ENCODE data around the gene SCNN1A. TPM values are rescaled to one million over a fixed set of nuclear protein-coding genes. Genes with fewer than 3 reads are reported as not detected.

The SCNN1A gene
- total RNA-seq, 1 experiment from 2014 or later = 2.9 TPM

GRCh38 chr12:6330192-6330591, 45.2 kb downstream of the SCNN1A start:
- no peak for ATAC-seq
- peaks cover 5% of the 10 kb centered on the region for H3F3A ChIP-seq (ENCODE audit: low read length, unreplicated experiment)
- no peak for DNase-seq
- ChIA-PET POLR2A (ENCODE audit: unreplicated experiment) (no interaction called here), CTCF (no interaction called here)
- H3K9me2 ChIP-seq (replicated peaks; ENCODE audit: low read length) = no peaks in the 10 kb centered on the region
- no peak overlapping the region for H3K4me2 ChIP-seq (ENCODE audit: low read length)
- H3K9me3 ChIP-seq (ENCODE audit: low read length) = no peaks in the 10 kb centered on the region
- H3K4me3 ChIP-seq (ENCODE audit: low read length) = no peak overlapping the region
- no peaks in the 10 kb centered on the region for H4K20me1 ChIP-seq (ENCODE audit: low read length)
- H3K27me3 ChIP-seq (ENCODE audit: low read length) = no peaks in the 10 kb centered on the region
- H3K36me3 ChIP-seq (ENCODE audit: low read depth, low read length) = peaks cover 41% of the 10 kb centered on the region
- H3K27ac ChIP-seq (ENCODE audit: low read length) = no peak overlapping the region
- H3K79me2 ChIP-seq (ENCODE audit: low read length) = peaks cover 22% of the 10 kb centered on the region
- H2AFZ ChIP-seq (ENCODE audit: low read length) = no peak overlapping the region
- BruUV-seq (replicated peaks) = no TSS peak
- peaks cover 32% of the 10 kb centered on the region for H3K4me1 ChIP-seq (ENCODE audit: insufficient read depth, low read length)
- intact Hi-C loops (cut with micrococcal nuclease) = no loop called here
- no peak overlapping the region for H3K9ac ChIP-seq (ENCODE audit: low read length)
- TF ChIP-seq EZH2 (IDR thresholded peaks at IDR 0.05; ENCODE audit: low read length, unreplicated experiment) (no peak), EZH2phosphoT487 (IDR thresholded peaks at IDR 0.05; ENCODE audit: borderline replicate concordance, low read length) (no peak), CTCF (conservative IDR thresholded peaks at IDR 0.05; ENCODE audit: low read depth, low read length) (no peak)

GRCh38 chr12:6329703-6330064, 45.7 kb downstream of the SCNN1A start:
- Histone ChIP-seq H3F3A (ENCODE audit: low read length, unreplicated experiment) (peaks cover 5% of the 10 kb centered on the region), H3K79me2 (ENCODE audit: low read length) (peaks cover 17% of the 10 kb centered on the region), H3K9ac (ENCODE audit: low read length) (no peak overlapping the region), H3K9me3 (ENCODE audit: low read length) (no peaks in the 10 kb centered on the region), H4K20me1 (ENCODE audit: low read length) (no peaks in the 10 kb centered on the region), H2AFZ (ENCODE audit: low read length) (no peak overlapping the region), H3K36me3 (ENCODE audit: low read depth, low read length) (peaks cover 40% of the 10 kb centered on the region), H3K9me2 (replicated peaks; ENCODE audit: low read length) (no peaks in the 10 kb centered on the region), H3K4me2 (ENCODE audit: low read length) (no peak overlapping the region), H3K4me1 (ENCODE audit: insufficient read depth, low read length) (peaks cover 27% of the 10 kb centered on the region), H3K27ac (ENCODE audit: low read length) (no peak overlapping the region), H3K27me3 (ENCODE audit: low read length) (no peaks in the 10 kb centered on the region), H3K4me3 (ENCODE audit: low read length) (no peak overlapping the region)
- POLR2A ChIA-PET (ENCODE audit: unreplicated experiment) = no interaction called here
- BruUV-seq (replicated peaks) = TSS peak; percentile 2
- intact Hi-C loops (cut with micrococcal nuclease) = no loop called here
- no peak for DNase-seq
- no peak for ATAC-seq
- TF ChIP-seq EZH2 (IDR thresholded peaks at IDR 0.05; ENCODE audit: low read length, unreplicated experiment) (no peak), CTCF (conservative IDR thresholded peaks at IDR 0.05; ENCODE audit: low read depth, low read length) (no peak), EZH2phosphoT487 (IDR thresholded peaks at IDR 0.05; ENCODE audit: borderline replicate concordance, low read length) (no peak)
- CTCF ChIA-PET = no interaction called here

- intact Hi-C loops (cut with micrococcal nuclease) = no loop called here
- H3K4me1 ChIP-seq (ENCODE audit: insufficient read depth, low read length) = peaks cover 22% of the 10 kb centered on the region
- H3K79me2 ChIP-seq (ENCODE audit: low read length) = peaks cover 11% of the 10 kb centered on the region
- no TSS peak for BruUV-seq (replicated peaks)
- TF ChIP-seq EZH2 (IDR thresholded peaks at IDR 0.05; ENCODE audit: low read length, unreplicated experiment) (no peak), EZH2phosphoT487 (IDR thresholded peaks at IDR 0.05; ENCODE audit: borderline replicate concordance, low read length) (no peak)
- H2AFZ ChIP-seq (ENCODE audit: low read length) = no peak overlapping the region
- peaks cover 35% of the 10 kb centered on the region for H3K36me3 ChIP-seq (ENCODE audit: low read depth, low read length)
- H3K9me2 ChIP-seq (replicated peaks; ENCODE audit: low read length) = no peaks in the 10 kb centered on the region
- H4K20me1 ChIP-seq (ENCODE audit: low read length) = no peaks in the 10 kb centered on the region
- ATAC-seq (no peak), DNase-seq (no peak)
- no peak overlapping the region for H3K4me3 ChIP-seq (ENCODE audit: low read length)
- no peaks in the 10 kb centered on the region for H3K9me3 ChIP-seq (ENCODE audit: low read length)
- no peak overlapping the region for H3K27ac ChIP-seq (ENCODE audit: low read length)
- H3K9ac ChIP-seq (ENCODE audit: low read length) = no peak overlapping the region
- ChIA-PET CTCF (no interaction called here), POLR2A (ENCODE audit: unreplicated experiment) (no interaction called here)
- peaks cover 5% of the 10 kb centered on the region for H3F3A ChIP-seq (ENCODE audit: low read length, unreplicated experiment)
- no peaks in the 10 kb centered on the region for H3K27me3 ChIP-seq (ENCODE audit: low read length)
- no peak overlapping the region for H3K4me2 ChIP-seq (ENCODE audit: low read length)
These were observed 46.2 kb downstream of the SCNN1A start for GRCh38 chr12:6328945-6329702.

All from PC-3 (cell line).